H1 (cell line): ENCODE data around the gene CD79A. TPM values are rescaled to one million over a fixed set of nuclear protein-coding genes. Genes with fewer than 3 reads are reported as not detected.

Experiments
- CTCF ChIA-PET: fragments of 300-600 bp; sonication (Branson Sonifier 250); formaldehyde crosslinking; loops from one replicate; lab custom pipeline; 2021; ENCODE audit not compliant: partially characterized antibody; lab: Charles Lee
- POLR2A ChIA-PET: fragments of 300-600 bp; sonication (Branson Sonifier 250); formaldehyde crosslinking; loops from one replicate; lab custom pipeline; 2021; ENCODE audit warnings: inconsistent platforms; ENCODE audit not compliant: partially characterized antibody; lab: Charles Lee
- DNase-seq, 2 experiments: peaks; one replicate each; pipeline versions ENCODE4 v3.0.0 to v3.0.0-alpha.2; 2010 to 2022; ENCODE audit warnings: low spot score in 2 of 2, low read depth in 1 of 2, mixed read lengths in 1 of 2
- FAIRE-seq: peaks from 2 replicates; lab custom pipeline; 2011; peaks lifted over from hg19 to GRCh38; lab: Jason Lieb, UNC
- H2AFZ ChIP-seq: 2 replicates; pipeline ENCODE4 v1.8.1; 2012; ENCODE audit warnings: low read length, inconsistent platforms
- H2AK5ac ChIP-seq: 2 replicates; pipeline ENCODE4 v1.6.1; 2013; ENCODE audit warnings: low read depth, low read length
- H2BK120ac ChIP-seq: replicated peaks from 2 replicates; pipeline ENCODE3; 2013; ENCODE audit warnings: low read depth, low read length, inconsistent platforms
- H2BK12ac ChIP-seq: 2 replicates; pipeline ENCODE4 v1.6.1; 2013; ENCODE audit warnings: low read depth, low read length
- H2BK15ac ChIP-seq: 2 replicates; pipeline ENCODE4 v1.6.1; 2013; ENCODE audit warnings: low read length
- H2BK20ac ChIP-seq: 2 replicates; pipeline ENCODE4 v1.6.1; 2013; ENCODE audit warnings: low read length
- H2BK5ac ChIP-seq: 2 replicates; pipeline ENCODE4 v1.6.1; 2013; ENCODE audit warnings: low read depth, low read length
- H3K14ac ChIP-seq: 2 replicates; pipeline ENCODE4 v1.6.1; 2013; ENCODE audit warnings: inconsistent platforms; ENCODE audit not compliant: insufficient read length
- H3K18ac ChIP-seq: 2 replicates; pipeline ENCODE4 v1.6.1; 2013; ENCODE audit warnings: low read length; ENCODE audit errors: extremely low read depth
- H3K23ac ChIP-seq: 2 replicates; pipeline ENCODE4 v1.6.1; 2013; ENCODE audit warnings: inconsistent platforms; ENCODE audit not compliant: insufficient read length
- H3K23me2 ChIP-seq: 2 replicates; pipeline ENCODE4 v1.6.1; 2013; ENCODE audit warnings: low read depth, low read length
- H3K27ac ChIP-seq: 2 replicates; pipeline ENCODE4 v1.6.1; 2011; ENCODE audit warnings: low read depth, low read length, inconsistent platforms
- H3K27me3 ChIP-seq, 4 experiments: replicated peaks in 1 of 4; 1 replicate in 1 of 4; 2 replicates in 3 of 4; pipeline versions ENCODE4 v1.6.1 to v1.8.1; 2011 to 2013; ENCODE audit warnings: low read length in 3 of 4, mild to moderate bottlenecking in 3 of 4, inconsistent platforms in 2 of 4, mixed read lengths in 2 of 4, moderate library complexity in 1 of 4; ENCODE audit not compliant: control insufficient read depth in 3 of 4, insufficient read depth in 3 of 4; ENCODE audit errors: extremely low read depth in 1 of 4
- H3K36me3 ChIP-seq, 4 experiments: 2 replicates each; pipeline versions ENCODE4 v1.6.1 to v1.8.1; 2011 to 2013; ENCODE audit warnings: mild to moderate bottlenecking in 4 of 4, low read length in 3 of 4, moderate library complexity in 2 of 4, control low read depth in 1 of 4, inconsistent platforms in 1 of 4; ENCODE audit not compliant: insufficient read depth in 4 of 4, control insufficient read depth in 2 of 4
- H3K4ac ChIP-seq: replicated peaks from 2 replicates; pipeline ENCODE3; 2013; ENCODE audit warnings: low read length, low read depth, mixed read lengths, inconsistent platforms; ENCODE audit not compliant: insufficient read length
- H3K4me1 ChIP-seq, 4 experiments: replicated peaks in 1 of 4; 1 replicate in 1 of 4; 2 replicates in 3 of 4; pipeline versions ENCODE4 v1.6.1 to v1.8.1; 2011 to 2013; ENCODE audit warnings: low read length in 3 of 4, inconsistent platforms in 2 of 4, mixed read lengths in 1 of 4; ENCODE audit not compliant: insufficient read depth in 4 of 4, control insufficient read depth in 3 of 4
- H3K4me2 ChIP-seq, 2 experiments: 2 replicates each; pipeline versions ENCODE4 v1.6.1 to v1.8.1; 2011 to 2013; ENCODE audit warnings: low read depth in 2 of 2, low read length in 2 of 2, control low read depth in 1 of 2, inconsistent platforms in 1 of 2, mild to moderate bottlenecking in 1 of 2; ENCODE audit not compliant: insufficient read depth in 1 of 2
- H3K4me3 ChIP-seq, 4 experiments: fragments of 200-600, 300-600 bp in 1 of 4; sonication (generic), shearing (Covaris generic), sonication (Bioruptor Twin) in 1 of 4; 2 replicates each; pipeline versions ENCODE4 v1.5.1 to v1.8.1; 2011 to 2016; ENCODE audit warnings: low read length in 4 of 4, low read depth in 3 of 4, control low read depth in 2 of 4, inconsistent platforms in 2 of 4, mild to moderate bottlenecking in 2 of 4, mixed read lengths in 1 of 4, moderate library complexity in 1 of 4; ENCODE audit not compliant: insufficient read depth in 2 of 4; ENCODE audit errors: extremely low read depth in 1 of 4
- H3K56ac ChIP-seq: replicated peaks from 2 replicates; pipeline ENCODE3; 2013; ENCODE audit warnings: low read depth, mild to moderate bottlenecking, mixed read lengths, low read length, inconsistent platforms; ENCODE audit not compliant: insufficient read length
- H3K79me1 ChIP-seq: 2 replicates; pipeline ENCODE4 v1.6.1; 2013; ENCODE audit warnings: low read depth, low read length, control low read depth
- H3K79me2 ChIP-seq, 2 experiments: 2 replicates each; pipeline versions ENCODE4 v1.6.1 to v1.8.1; 2012 to 2013; ENCODE audit warnings: low read length in 2 of 2, mild to moderate bottlenecking in 2 of 2, inconsistent platforms in 1 of 2; ENCODE audit not compliant: insufficient read depth in 2 of 2, control insufficient read depth in 1 of 2
- H3K9ac ChIP-seq, 4 experiments: replicated peaks in 1 of 4; 1 replicate in 1 of 4; 2 replicates in 3 of 4; pipeline versions ENCODE4 v1.6.1 to v1.8.1; 2011 to 2013; ENCODE audit warnings: low read depth in 3 of 4, low read length in 3 of 4, control low read depth in 2 of 4, mild to moderate bottlenecking in 2 of 4, moderate library complexity in 2 of 4, inconsistent platforms in 1 of 4; ENCODE audit errors: extremely low read depth in 1 of 4
- H3K9me3 ChIP-seq, 2 experiments: 2 replicates each; pipeline versions ENCODE4 v1.6.1 to v1.8.1; 2012 to 2013; ENCODE audit warnings: mild to moderate bottlenecking in 2 of 2, moderate library complexity in 2 of 2, control low read depth in 1 of 2, inconsistent platforms in 1 of 2, low read depth in 1 of 2, low read length in 1 of 2, mixed read lengths in 1 of 2; ENCODE audit not compliant: insufficient read depth in 2 of 2
- H4K20me1 ChIP-seq, 2 experiments: replicated peaks in 1 of 2; 2 replicates each; pipeline versions ENCODE3 to v1.8.1; 2011 to 2013; ENCODE audit warnings: inconsistent platforms in 2 of 2, low read length in 2 of 2, mild to moderate bottlenecking in 1 of 2; ENCODE audit not compliant: insufficient read depth in 2 of 2, control insufficient read depth in 1 of 2
- H4K5ac ChIP-seq: 2 replicates; pipeline ENCODE4 v1.6.1; 2013; ENCODE audit warnings: low read length, low read depth, mixed read lengths, inconsistent platforms; ENCODE audit not compliant: insufficient read length
- H4K8ac ChIP-seq: 2 replicates; pipeline ENCODE4 v1.8.0; 2013; ENCODE audit warnings: mild to moderate bottlenecking, moderate library complexity, low read length, inconsistent platforms; ENCODE audit not compliant: insufficient read depth; ENCODE audit errors: extremely low read depth
- H4K91ac ChIP-seq: replicated peaks from 2 replicates; pipeline ENCODE3; 2013; ENCODE audit warnings: low read length, mixed read lengths, inconsistent platforms; ENCODE audit not compliant: insufficient read length
- CBX8 ChIP-seq: fragments of 300-800, 300-1000 bp; sonication (generic); IDR thresholded peaks from 2 replicates; pipeline ENCODE4 v1.7.1; 2016; ENCODE audit warnings: low read depth, low read length, borderline replicate concordance
- POLR2A ChIP-seq, 2 experiments: IDR thresholded peaks; 1 replicate in 1 of 2; 2 replicates in 1 of 2; pipeline ENCODE4 v1.6.1; 2011; ENCODE audit warnings: low read depth in 2 of 2, low read length in 2 of 2, mild to moderate bottlenecking in 2 of 2; ENCODE audit errors: control extremely low read depth in 1 of 2
- POLR2AphosphoS5 ChIP-seq: IDR thresholded peaks from 2 replicates; pipeline ENCODE4 v1.6.1; 2011; ENCODE audit warnings: low read depth, low read length
- WGBS, 2 experiments: shearing (Covaris generic) in 1 of 2; methylation state at CpG; one replicate each; pipeline versions ENCODE4 v1.1.6 to v1.1.7; 2013 to 2015; ENCODE audit warnings: low lambda C conversion rate in 2 of 2, mixed read lengths in 2 of 2, inconsistent platforms in 1 of 2, low coverage in 1 of 2, missing lambda C conversion rate in 1 of 2; ENCODE audit not compliant: insufficient replicate concordance in 2 of 2, insufficient coverage in 1 of 2, insufficient read length in 1 of 2; ENCODE audit errors: extremely low coverage in 1 of 2, missing lambda C conversion rate in 1 of 2; 5-methylcytosine and 5-hydroxymethylcytosine counted together
- polyA plus RNA-seq, 7 experiments: library from polyadenylated mRNA; depleted of rRNA in 3 of 7; stranded (reverse) in 5 of 7; unstranded in 2 of 7; fragments of >200 nt in 5 of 7; fragments of 200-250 nt in 2 of 7; gene quantifications; 1 replicate in 5 of 7; 2 replicates in 1 of 7; 4 replicates in 1 of 7; pipeline versions ENCODE4 v1.2.1 to v1.2.3, GENCODE V29; 2011 to 2013; ENCODE audit warnings: missing spikeins in 2 of 7, mixed read lengths in 2 of 7
- total RNA-seq: library from RNA; stranded (reverse); fragmentation: NEBNext Ultra II Directional; extraction: Animal tissue kit (Norgen Biotek cat#: 25700); gene quantifications from 2 replicates; pipeline ENCODE4 v1.2.1, GENCODE V29; 2021

Gene CD79A
- total and polyA plus RNA-seq, 2 of the 8 experiments (the other 6 are each of a cell fraction or from before 2014, with no cell fraction given), result 0.54 to 0.77 TPM

GRCh38 chr19:41870401-41870873, 6.6 kb upstream of the CD79A start:
- WGBS, 2 experiments, result 84% methylated on average over 3 of the region's 3 CpGs; no CpG with 5 or more reads in 1 of the 2 experiments
- Histone ChIP-seq H3K9ac (no peak overlapping the region), H3K36me3 (peaks cover 28 to 61% (median 51%) of the 10 kb centered on the region in 4 experiments)

More at GRCh38 chr19:41870401-41870873, 6.6 kb upstream of the CD79A start:
- Histone ChIP-seq H3K4me1 (peaks cover 0 to 2% (median under 1%) of the 10 kb centered on the region in 4 experiments; a peak in 3 of 7 replicates), H3K27ac (no peak overlapping the region), H3K79me1 (peaks cover 9% of the 10 kb centered on the region), H4K91ac (no peak overlapping the region), H2BK5ac (no peak overlapping the region), H4K8ac (no peak overlapping the region), H3K4ac (no peak overlapping the region), H3K27me3 (no peaks in the 10 kb centered on the region), H2BK12ac (no peak overlapping the region), H3K79me2 (peaks cover 0 to 22% of the 10 kb centered on the region in 2 experiments; a peak in 2 of 4 replicates), H2BK15ac (no peak overlapping the region), H4K20me1 (peaks cover 28 to 36% of the 10 kb centered on the region in 2 experiments), H3K4me3 (no peak overlapping the region), H2BK120ac (no peak overlapping the region), H3K23ac (no peak overlapping the region), H3K23me2 (no peaks in the 10 kb centered on the region), H3K4me2 (no peak overlapping the region), H3K9me3 (no peaks in the 10 kb centered on the region), H2BK20ac (no peak overlapping the region), H2AFZ (no peak overlapping the region), H3K56ac (no peak overlapping the region), H3K14ac (no peak overlapping the region), H3K18ac (no peak overlapping the region), H4K5ac (no peak overlapping the region), H2AK5ac (no peak overlapping the region)
- ChIA-PET CTCF (interaction anchor here (1.5 to 5.0 kb wide), 3 partner anchors 8 to 87 kb away, joined by 3 to 33 read pairs (median 4); partner anchors contain the start of gene RABAC1), POLR2A (interaction anchor here (0.6 to 13.9 kb wide), 17 partner anchors 5 to 87 kb away, joined by 3 to 298 read pairs (median 6); partner anchors contain the start of genes ARHGEF1, ERFL, RABAC1 and RPS19)
- DNase-seq (no peak), FAIRE-seq (no peak)
- TF ChIP-seq CBX8, result no peak
- peak; percentile 49 to 70 for TF ChIP-seq POLR2A (IDR thresholded peaks at IDR 0.05; ENCODE audit: control extremely low read depth in 1 of 2, low read depth in 2 of 2, low read length in 2 of 2)
- peak; percentile 72; the same call in 1 of the 2 replicates for TF ChIP-seq POLR2AphosphoS5
